IPS-18a (cell line): Measurements from ENCODE around the gene STARD4.

Experiments
- H3K27ac ChIP-seq: one replicate; pipeline ENCODE4 v1.5.1; 2013; ENCODE audit warnings: low read length
- H3K27me3 ChIP-seq: one replicate; pipeline ENCODE4 v1.6.1; 2013; ENCODE audit warnings: mild to moderate bottlenecking, low read length; ENCODE audit not compliant: control insufficient read depth, insufficient read depth
- H3K36me3 ChIP-seq: one replicate; pipeline ENCODE4 v1.6.1; 2013; ENCODE audit warnings: low read depth, low read length; ENCODE audit not compliant: control insufficient read depth
- H3K4me1 ChIP-seq: one replicate; pipeline ENCODE4 v1.6.1; 2013; ENCODE audit warnings: low read depth, low read length; ENCODE audit not compliant: control insufficient read depth
- H3K4me3 ChIP-seq: one replicate; pipeline ENCODE4 v1.5.1; 2013; ENCODE audit warnings: low read length
- H3K9ac ChIP-seq: one replicate; pipeline ENCODE4 v1.6.1; 2013; ENCODE audit warnings: mild to moderate bottlenecking, low read length, moderate library complexity
- H3K9me3 ChIP-seq: one replicate; pipeline ENCODE4 v1.6.1; 2013; ENCODE audit warnings: low read depth, low read length; ENCODE audit not compliant: control insufficient read depth

Gene STARD4

DNA sequence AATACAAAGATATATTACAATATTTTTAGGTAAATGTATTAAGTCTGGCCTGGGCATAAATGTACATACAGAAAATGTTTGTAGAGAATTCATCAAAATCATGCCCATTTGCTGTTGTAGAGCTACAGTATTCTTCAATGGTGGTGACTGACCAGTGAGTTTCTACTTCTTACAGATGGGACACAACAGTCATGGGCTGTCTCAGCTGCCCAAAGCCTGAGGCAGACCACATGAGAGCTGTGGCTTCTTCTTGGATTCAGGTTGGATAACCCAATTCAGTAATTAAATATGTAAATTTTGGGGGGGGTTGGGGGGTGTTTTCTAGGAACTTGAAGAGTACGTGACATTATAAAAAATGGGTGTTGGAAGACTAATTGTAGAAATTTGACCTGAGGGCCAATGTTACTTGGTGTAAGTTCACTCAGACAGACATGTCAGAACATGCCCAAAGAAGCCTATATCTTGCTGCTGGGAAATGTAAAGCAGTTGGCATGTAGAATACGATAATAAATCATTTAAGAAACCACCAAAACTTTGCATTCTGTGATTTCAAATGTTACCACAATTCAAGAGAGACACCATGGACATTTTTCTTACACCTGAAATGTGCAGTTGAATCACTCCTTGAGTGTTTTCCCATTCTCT, 17.9 kb downstream of the STARD4 start:
- H3K9ac ChIP-seq = no peak overlapping the region
- peaks cover 21% of the 10 kb centered on the region for H3K36me3 ChIP-seq
- H3K27me3 ChIP-seq = no peaks in the 10 kb centered on the region
- no peaks in the 10 kb centered on the region for H3K4me1 ChIP-seq
- H3K9me3 ChIP-seq = no peaks in the 10 kb centered on the region
- H3K4me3 ChIP-seq = no peak overlapping the region
- H3K27ac ChIP-seq = peak overlapping the region; percentile 28

DNA sequence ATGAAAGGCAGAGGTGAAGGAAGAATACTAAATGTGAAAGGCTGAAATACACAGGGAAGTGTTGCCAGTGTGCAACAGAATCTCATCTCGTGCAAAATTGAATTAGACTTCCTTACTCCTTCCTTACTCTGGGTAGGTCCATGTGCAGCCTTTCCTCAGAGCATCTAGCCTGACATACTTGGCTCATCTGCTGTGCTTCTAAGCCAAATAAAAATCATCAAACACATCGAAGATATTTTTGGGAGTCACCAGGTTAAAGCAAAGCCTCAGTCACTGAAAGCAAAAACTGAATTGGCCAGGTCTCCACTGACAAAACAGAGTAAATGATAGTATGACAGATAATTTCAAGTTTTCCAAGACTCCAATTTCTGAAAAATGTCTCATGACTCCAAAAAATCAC, 19.3 kb downstream of the STARD4 start:
- no peak overlapping the region for H3K27ac ChIP-seq
- no peaks in the 10 kb centered on the region for H3K27me3 ChIP-seq
- no peaks in the 10 kb centered on the region for H3K4me1 ChIP-seq
- H3K4me3 ChIP-seq = no peak overlapping the region
- H3K9me3 ChIP-seq = no peaks in the 10 kb centered on the region
- H3K9ac ChIP-seq = no peak overlapping the region
- peaks cover 8% of the 10 kb centered on the region for H3K36me3 ChIP-seq

GRCh38 chr5:111488353-111488752, 24.0 kb downstream of the STARD4 start:
- Histone ChIP-seq H3K27me3 (no peaks in the 10 kb centered on the region), H3K4me3 (no peak overlapping the region), H3K9me3 (no peaks in the 10 kb centered on the region), H3K9ac (no peak overlapping the region), H3K36me3 (no peaks in the 10 kb centered on the region), H3K27ac (no peak overlapping the region), H3K4me1 (peaks cover 6% of the 10 kb centered on the region)

- H3K4me3 ChIP-seq = no peak overlapping the region
- no peaks in the 10 kb centered on the region for H3K27me3 ChIP-seq
- no peaks in the 10 kb centered on the region for H3K36me3 ChIP-seq
- no peak overlapping the region for H3K27ac ChIP-seq
- H3K9ac ChIP-seq = no peak overlapping the region
- no peaks in the 10 kb centered on the region for H3K9me3 ChIP-seq
- peaks cover 6% of the 10 kb centered on the region for H3K4me1 ChIP-seq
Observed at GRCh38 chr5:111486926-111487325, 25.4 kb downstream of the STARD4 start.

DNA sequence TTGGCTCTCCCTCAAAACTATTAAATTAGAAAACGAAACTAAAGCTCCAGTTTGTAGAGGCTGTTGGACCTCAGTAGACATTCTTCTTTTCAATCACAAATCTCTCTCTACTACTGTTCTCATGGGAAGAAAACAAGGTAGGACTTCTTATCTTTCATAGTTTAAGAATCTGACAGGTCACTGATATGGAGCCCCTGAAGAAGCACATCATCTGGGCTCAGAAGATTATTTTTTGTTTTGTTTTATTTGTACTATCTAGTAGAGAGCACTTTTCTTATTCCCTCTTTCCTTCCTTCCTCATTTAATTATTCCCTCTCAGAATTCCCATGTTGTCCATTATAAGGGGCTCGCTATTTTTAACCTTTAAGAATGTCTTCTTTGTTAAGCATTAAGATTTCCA, 26.3 kb downstream of the STARD4 start:
- no peak overlapping the region for H3K9ac ChIP-seq
- H3K27me3 ChIP-seq = no peaks in the 10 kb centered on the region
- H3K4me3 ChIP-seq = no peak overlapping the region
- H3K36me3 ChIP-seq = no peaks in the 10 kb centered on the region
- H3K27ac ChIP-seq = no peak overlapping the region
- H3K4me1 ChIP-seq = peaks cover 6% of the 10 kb centered on the region
- no peaks in the 10 kb centered on the region for H3K9me3 ChIP-seq

- Histone ChIP-seq H3K9me3 (no peaks in the 10 kb centered on the region), H3K27ac (no peak overlapping the region), H3K36me3 (no peaks in the 10 kb centered on the region), H3K4me3 (no peak overlapping the region), H3K9ac (no peak overlapping the region), H3K27me3 (no peaks in the 10 kb centered on the region), H3K4me1 (no peaks in the 10 kb centered on the region)
Observed at GRCh38 chr5:111480346-111480745, 32.0 kb downstream of the STARD4 start.

- Histone ChIP-seq H3K4me1 (no peaks in the 10 kb centered on the region), H3K27me3 (no peaks in the 10 kb centered on the region), H3K36me3 (no peaks in the 10 kb centered on the region), H3K9ac (no peak overlapping the region), H3K27ac (no peak overlapping the region), H3K4me3 (no peak overlapping the region), H3K9me3 (no peaks in the 10 kb centered on the region)
Observed at GRCh38 chr5:111478898-111479297, 33.4 kb downstream of the STARD4 start.

GRCh38 chr5:111478266-111478665, 34.1 kb downstream of the STARD4 start:
- no peaks in the 10 kb centered on the region for H3K4me1 ChIP-seq
- no peaks in the 10 kb centered on the region for H3K27me3 ChIP-seq
- no peaks in the 10 kb centered on the region for H3K9me3 ChIP-seq
- no peak overlapping the region for H3K9ac ChIP-seq
- no peaks in the 10 kb centered on the region for H3K36me3 ChIP-seq
- H3K27ac ChIP-seq = no peak overlapping the region
- no peak overlapping the region for H3K4me3 ChIP-seq

DNA sequence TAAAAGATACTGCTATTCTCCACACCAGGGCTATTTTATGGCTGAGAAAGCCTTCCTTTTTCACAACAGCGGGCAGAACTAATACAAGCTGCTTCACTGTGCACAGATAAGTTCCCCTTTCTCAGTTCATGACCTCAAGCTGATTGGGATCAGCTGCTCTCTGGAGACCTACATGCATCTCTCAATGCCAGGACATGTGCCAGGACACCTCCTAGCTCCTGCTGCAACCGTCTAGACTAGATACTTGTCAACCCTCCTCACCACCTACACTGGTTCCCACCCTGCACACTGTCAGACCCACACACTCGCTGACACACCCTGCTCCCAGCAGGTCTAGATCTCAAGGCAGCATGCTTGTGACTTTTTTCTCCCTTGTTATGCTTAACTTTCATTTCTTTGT, 39.8 kb downstream of the STARD4 start:
- Histone ChIP-seq H3K4me1 (no peaks in the 10 kb centered on the region), H3K9me3 (no peaks in the 10 kb centered on the region), H3K27ac (no peak overlapping the region)

DNA sequence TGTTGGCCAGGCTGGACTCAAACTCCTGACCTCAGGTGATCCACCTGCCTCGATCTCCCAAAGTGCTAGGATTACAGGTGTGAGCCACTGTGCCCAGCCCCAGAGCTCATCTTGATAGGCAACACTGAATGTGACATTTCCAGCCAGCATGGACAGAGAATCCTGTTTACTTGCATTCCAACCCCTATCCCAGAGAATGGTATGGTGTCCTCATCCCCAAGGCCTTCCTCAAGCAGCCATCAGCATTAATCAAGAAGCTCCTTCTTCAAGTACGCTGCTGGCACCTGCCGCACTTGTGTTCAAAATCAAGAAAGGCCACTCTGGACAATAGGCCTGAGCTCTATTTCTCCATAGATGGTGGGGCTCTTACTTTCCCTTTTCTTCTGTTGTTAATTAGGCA, 40.2 kb downstream of the STARD4 start:
- Histone ChIP-seq H3K27me3 (no peaks in the 10 kb centered on the region), H3K27ac (no peak overlapping the region), H3K9ac (no peak overlapping the region), H3K4me1 (no peaks in the 10 kb centered on the region), H3K4me3 (no peak overlapping the region), H3K9me3 (no peaks in the 10 kb centered on the region), H3K36me3 (no peaks in the 10 kb centered on the region)

More for the DNA sequence above, 39.8 kb downstream of the STARD4 start:
- no peaks in the 10 kb centered on the region for H3K27me3 ChIP-seq
- H3K4me3 ChIP-seq = no peak overlapping the region
- no peak overlapping the region for H3K9ac ChIP-seq
- no peaks in the 10 kb centered on the region for H3K36me3 ChIP-seq

DNA sequence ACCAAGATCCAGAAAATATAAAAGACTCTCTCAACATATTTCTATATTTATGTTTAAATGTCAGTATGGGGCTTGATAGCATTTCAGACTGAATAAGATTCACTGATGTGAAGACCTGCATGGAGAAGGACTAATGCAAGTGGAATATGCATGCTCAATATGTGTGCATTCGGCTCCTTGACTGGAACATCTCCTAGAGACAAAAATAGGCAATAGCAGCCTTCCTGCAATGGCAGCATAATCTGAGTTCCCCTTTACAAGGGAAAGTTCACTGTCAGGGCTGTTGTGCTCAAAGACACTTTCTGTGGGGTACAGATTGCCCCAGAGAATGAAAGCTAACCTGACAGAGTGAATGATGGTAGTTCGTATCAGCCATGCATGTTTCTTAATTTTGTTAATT, 42.4 kb downstream of the STARD4 start:
- H3K36me3 ChIP-seq = no peaks in the 10 kb centered on the region
- no peaks in the 10 kb centered on the region for H3K4me1 ChIP-seq
- H3K27me3 ChIP-seq = no peaks in the 10 kb centered on the region
- H3K9me3 ChIP-seq = no peaks in the 10 kb centered on the region
- no peak overlapping the region for H3K4me3 ChIP-seq
- no peak overlapping the region for H3K27ac ChIP-seq
- H3K9ac ChIP-seq = no peak overlapping the region

DNA sequence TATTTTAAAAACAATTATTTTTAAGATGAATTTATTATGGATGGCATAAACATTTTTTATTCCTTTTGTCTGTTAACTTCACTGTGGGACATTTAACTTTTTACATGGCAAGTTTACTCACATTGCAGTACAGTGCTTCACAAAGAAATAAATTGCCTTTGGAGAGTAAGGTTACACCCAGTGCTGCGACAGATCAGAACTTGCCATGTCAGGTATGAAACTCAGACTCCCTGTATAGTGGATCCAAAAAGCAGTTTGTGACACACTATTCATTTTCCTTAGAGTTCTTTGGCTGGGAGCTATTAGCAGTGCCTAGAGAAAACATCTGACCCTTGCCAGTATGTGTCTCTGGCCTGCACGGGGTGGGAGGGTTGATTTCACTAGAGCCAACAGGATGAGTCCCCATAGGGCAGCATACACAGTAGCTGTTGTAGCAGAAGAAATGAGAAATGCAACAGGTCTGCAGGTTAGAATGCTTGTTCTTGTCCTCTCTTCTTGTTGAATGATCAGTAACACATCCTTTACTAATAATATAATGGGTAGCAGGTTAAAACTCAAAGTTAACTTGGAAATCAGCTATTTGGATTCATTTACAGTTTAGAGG, 42.9 kb downstream of the STARD4 start:
- Histone ChIP-seq H3K36me3 (no peaks in the 10 kb centered on the region), H3K27me3 (no peaks in the 10 kb centered on the region), H3K9ac (no peak overlapping the region), H3K9me3 (no peaks in the 10 kb centered on the region), H3K27ac (no peak overlapping the region), H3K4me1 (no peaks in the 10 kb centered on the region), H3K4me3 (no peak overlapping the region)
